ENCODE results near the gene GGA1.
"Not testable (repeated sequence)": the region's sequence is repeated elsewhere in the genome, so short reads cannot be mapped to it uniquely, and the experiment has no call there.

The GGA1 gene

GRCh38 chr22:37610153-37610475, 1.5 kb downstream of the GGA1 start:
- not testable (repeated sequence) for FAIRE-seq

- no peak for FAIRE-seq
Observed at GRCh38 chr22:37610480-37611129, 2.0 kb downstream of the GGA1 start.

- FAIRE-seq, result no peak
Observed at GRCh38 chr22:37611207-37611606, 2.6 kb downstream of the GGA1 start.

- no peak for FAIRE-seq
Observed at GRCh38 chr22:37616201-37617083, 7.8 kb downstream of the GGA1 start.

- FAIRE-seq, result no peak
Observed at GRCh38 chr22:37617431-37617830, 8.8 kb downstream of the GGA1 start.

- no peak for FAIRE-seq
Observed at GRCh38 chr22:37618072-37618656, 9.5 kb downstream of the GGA1 start.

- no peak for FAIRE-seq
Observed at GRCh38 chr22:37618674-37619073, 10.0 kb downstream of the GGA1 start.

- no peak for FAIRE-seq
Observed at GRCh38 chr22:37619991-37620390, 11.4 kb downstream of the GGA1 start.

- no peak for FAIRE-seq
Observed at GRCh38 chr22:37621352-37621860, 12.8 kb downstream of the GGA1 start.

- FAIRE-seq, result no peak
Observed at GRCh38 chr22:37623075-37624016, 14.7 kb downstream of the GGA1 start.

- FAIRE-seq, result no peak
Observed at GRCh38 chr22:37624017-37624365, 15.4 kb downstream of the GGA1 start.

GRCh38 chr22:37624876-37625275, 16.2 kb downstream of the GGA1 start:
- FAIRE-seq, result no peak

GRCh38 chr22:37625737-37626136, 17.1 kb downstream of the GGA1 start:
- FAIRE-seq, result no peak

GRCh38 chr22:37626144-37626543, 17.5 kb downstream of the GGA1 start:
- FAIRE-seq, result no peak

- FAIRE-seq, result no peak
Observed at GRCh38 chr22:37626556-37627075, 18.0 kb downstream of the GGA1 start.

GRCh38 chr22:37627121-37627520, 18.5 kb downstream of the GGA1 start:
- FAIRE-seq, result no peak

- no peak for FAIRE-seq
Observed at GRCh38 chr22:37627545-37627944, 18.9 kb downstream of the GGA1 start.

GRCh38 chr22:37628830-37629229, 20.2 kb downstream of the GGA1 start:
- FAIRE-seq, result no peak

- no peak for FAIRE-seq
Observed at GRCh38 chr22:37629928-37630327, 21.3 kb downstream of the GGA1 start.

GRCh38 chr22:37630839-37631435, 22.3 kb downstream of the GGA1 start:
- FAIRE-seq, result no peak

- no peak for FAIRE-seq
Observed at GRCh38 chr22:37631448-37632173, 23.0 kb downstream of the GGA1 start.
